ENCODE measurements around the gene BAAT. TPM values are rescaled to one million over a fixed set of nuclear protein-coding genes. Genes with fewer than 3 reads are reported as not detected.
A peak's percentile ranks its signal among the peaks of the same experiment; 100 is the strongest.

BAAT gene
- total and polyA plus RNA-seq, 9 of the 15 experiments (the other 6 are each of a cell fraction or from before 2014, with no cell fraction given), result 0.17 to 0.76 (median 0.32) TPM

DNA sequence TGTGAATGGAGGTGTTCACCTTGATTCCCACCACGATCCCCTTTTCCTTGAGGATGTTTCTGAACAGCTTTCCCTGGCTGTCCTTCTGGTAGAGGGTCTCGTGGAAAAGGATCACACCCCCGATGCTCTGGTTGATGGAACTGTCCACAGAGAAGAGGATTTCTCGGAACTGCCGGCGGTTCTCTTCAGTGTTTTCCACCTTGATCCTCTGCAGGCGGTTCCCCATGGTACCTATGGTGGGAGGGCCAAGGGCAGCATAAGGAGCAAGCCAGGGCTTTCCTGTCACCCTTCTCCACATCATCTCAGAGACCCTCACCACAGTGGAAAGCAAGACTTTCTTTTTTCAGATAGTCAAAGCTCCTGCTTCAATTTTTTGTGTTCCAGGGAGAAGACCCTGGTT, 44.9 kb upstream of the BAAT start:
- H3K27ac ChIP-seq (ENCODE audit: extremely low read depth, low read depth, low read length), result no peak overlapping the region

GRCh38 chr9:101428909-101429308, 44.1 kb upstream of the BAAT start:
- Histone ChIP-seq H3K27me3 (ENCODE audit: control insufficient read depth in 2 of 2, insufficient read depth in 2 of 2, low read length in 2 of 2) (peaks cover 6 to 26% of the 10 kb centered on the region in 2 experiments; a peak in 3 of 5 replicates), H2AFZ (ENCODE audit: low read depth, low read length) (no peak overlapping the region), H3K9me1 (ENCODE audit: control insufficient read depth, insufficient read depth, low read length) (no peaks in the 10 kb centered on the region), H3K4me2 (ENCODE audit: insufficient read depth, low read length) (no peak overlapping the region), H3K4me3 (no peak overlapping the region), H3K27ac (ENCODE audit: extremely low read depth, low read depth, low read length) (no peak overlapping the region), H3K79me2 (ENCODE audit: control insufficient read depth, insufficient read depth, low read length) (no peaks in the 10 kb centered on the region), H4K20me1 (replicated peaks; ENCODE audit: control insufficient read depth, insufficient read depth, low read length) (no peaks in the 10 kb centered on the region), H3K36me3 (ENCODE audit: control insufficient read depth, insufficient read depth, low read length) (no peaks in the 10 kb centered on the region), H3K9ac (ENCODE audit: insufficient read depth in 1 of 2, low read depth in 2 of 2, low read length in 2 of 2) (no peak overlapping the region), H3K9me3 (replicated peaks; ENCODE audit: control insufficient read depth, insufficient read depth, low read depth, low read length) (no peaks in the 10 kb centered on the region), H3K4me1 (replicated peaks in 1 of 2; ENCODE audit: control insufficient read depth in 2 of 2, insufficient read depth in 2 of 2, low read length in 2 of 2) (no peaks in the 10 kb centered on the region)
- WGBS (ENCODE audit: insufficient coverage, low coverage, missing lambda C conversion rate), result 0% methylated on average over 3 of the region's 3 CpGs
- intact Hi-C loops (cut with micrococcal nuclease) (no loop called here), in situ Hi-C loops (cut with MboI) (no loop called here)
- no peak for ATAC-seq
- TF ChIP-seq ZNF212 (CRISPR knock-in tag; IDR thresholded peaks at IDR 0.05) (no peak), LARP7 (IDR thresholded peaks at IDR 0.05) (no peak), PKNOX1 (IDR thresholded peaks at IDR 0.05) (no peak), SMARCA5 (IDR thresholded peaks at IDR 0.05) (no peak), RFX7 (CRISPR knock-in tag; IDR thresholded peaks at IDR 0.05) (no peak), CEBPG (CRISPR knock-in tag; IDR thresholded peaks at IDR 0.05) (no peak), CEBPG (tag; conservative IDR thresholded peaks at IDR 0.05 in 1 of 2, IDR thresholded peaks at IDR 0.05 in 1 of 2) (peak in 1 of 2 experiments; percentile 63; a peak in 1 of 4 replicates), CREM (IDR thresholded peaks at IDR 0.05; ENCODE audit: low read depth) (no peak)
- BruUV-seq (replicated peaks), result no TSS peak
- POLR2A ChIA-PET, result no interaction called here
- CTCF ChIA-PET (ENCODE audit: low intra/inter-chr PET ratio), result interaction anchor here (0.9 kb wide), 1 partner anchor 101 kb away, joined by 3 read pairs; no protein-coding TSS in a partner anchor
- FAIRE-seq, result no peak
- DNase-seq (ENCODE audit: extremely low read depth in 1 of 4, low spot score in 3 of 4), result no peak

More for the DNA sequence above, 44.9 kb upstream of the BAAT start:
- Histone ChIP-seq H3K36me3 (ENCODE audit: control insufficient read depth, insufficient read depth, low read length) (no peaks in the 10 kb centered on the region), H3K27me3 (ENCODE audit: control insufficient read depth in 2 of 2, insufficient read depth in 2 of 2, low read length in 2 of 2) (peaks cover 9 to 26% of the 10 kb centered on the region in 2 experiments; a peak in 3 of 5 replicates), H3K79me2 (ENCODE audit: control insufficient read depth, insufficient read depth, low read length) (no peaks in the 10 kb centered on the region), H4K20me1 (replicated peaks; ENCODE audit: control insufficient read depth, insufficient read depth, low read length) (no peaks in the 10 kb centered on the region), H3K4me1 (replicated peaks in 1 of 2; ENCODE audit: control insufficient read depth in 2 of 2, insufficient read depth in 2 of 2, low read length in 2 of 2) (no peaks in the 10 kb centered on the region), H3K9me1 (ENCODE audit: control insufficient read depth, insufficient read depth, low read length) (no peaks in the 10 kb centered on the region), H3K4me2 (ENCODE audit: insufficient read depth, low read length) (no peak overlapping the region), H3K9me3 (replicated peaks; ENCODE audit: control insufficient read depth, insufficient read depth, low read depth, low read length) (no peaks in the 10 kb centered on the region), H3K9ac (ENCODE audit: insufficient read depth in 1 of 2, low read depth in 2 of 2, low read length in 2 of 2) (no peak overlapping the region), H2AFZ (ENCODE audit: low read depth, low read length) (no peak overlapping the region), H3K4me3 (no peak overlapping the region)
- 5% methylated on average over 7 of the region's 7 CpGs for WGBS (ENCODE audit: insufficient coverage, low coverage, missing lambda C conversion rate)
- ChIA-PET CTCF (ENCODE audit: low intra/inter-chr PET ratio) (no interaction called here), POLR2A (no interaction called here)
- ATAC-seq (no peak), DNase-seq (ENCODE audit: extremely low read depth in 1 of 4, low spot score in 3 of 4) (no peak), FAIRE-seq (no peak)
- in situ Hi-C loops (cut with MboI) (no loop called here), intact Hi-C loops (cut with micrococcal nuclease) (no loop called here)
- TF ChIP-seq SMARCB1 (IDR thresholded peaks at IDR 0.05; ENCODE audit: insufficient read length, low read depth), result no peak
- BruUV-seq (replicated peaks), result no TSS peak

Data from K562 (cell line).